ENCODE data around the gene NRXN3. TPM values are rescaled to one million over a fixed set of nuclear protein-coding genes. Genes with fewer than 3 reads are reported as not detected.

NRXN3 gene
- total and polyA plus RNA-seq, 2 of the 13 experiments (the other 11 are each of a cell fraction or from before 2014, with no cell fraction given): 0.03 TPM; not detected in 1

DNA sequence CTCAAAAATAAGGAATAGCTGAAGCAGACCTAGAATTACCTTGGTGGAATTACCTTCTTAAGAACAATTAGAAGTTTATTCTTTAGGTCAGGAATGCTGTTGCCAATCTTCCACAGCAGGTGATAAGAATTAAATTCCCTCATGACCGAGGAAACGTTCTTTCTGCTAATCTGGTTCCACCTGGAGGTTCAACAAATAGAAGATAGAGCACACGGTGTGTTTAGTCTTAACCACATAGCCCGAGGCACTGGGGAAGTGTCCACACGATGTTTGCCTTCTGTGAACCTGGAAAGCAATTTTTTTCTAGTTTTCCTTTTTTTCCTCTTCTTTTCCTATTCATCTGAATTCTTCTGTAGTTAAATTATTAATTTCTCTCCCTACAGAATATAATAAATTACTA lies 906.9 kb downstream of the NRXN3 start (continued):
- TF ChIP-seq, protein P1, sequence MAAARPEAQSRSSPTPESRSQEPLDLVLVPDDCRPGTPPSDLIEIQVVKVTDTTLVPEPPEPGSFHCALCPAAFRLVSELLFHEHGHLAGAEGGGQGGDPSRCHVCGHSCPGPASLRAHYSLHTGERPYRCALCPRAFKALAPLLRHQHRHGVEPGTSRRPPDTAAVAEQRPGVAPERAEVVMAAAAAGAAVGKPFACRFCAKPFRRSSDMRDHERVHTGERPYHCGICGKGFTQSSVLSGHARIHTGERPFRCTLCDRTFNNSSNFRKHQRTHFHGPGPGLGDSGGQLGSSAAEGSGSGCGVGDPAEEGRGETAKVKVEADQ (CRISPR knock-in tag; IDR thresholded peaks at IDR 0.05; ENCODE audit: borderline replicate concordance): no peak
- TF ChIP-seq, protein P2, sequence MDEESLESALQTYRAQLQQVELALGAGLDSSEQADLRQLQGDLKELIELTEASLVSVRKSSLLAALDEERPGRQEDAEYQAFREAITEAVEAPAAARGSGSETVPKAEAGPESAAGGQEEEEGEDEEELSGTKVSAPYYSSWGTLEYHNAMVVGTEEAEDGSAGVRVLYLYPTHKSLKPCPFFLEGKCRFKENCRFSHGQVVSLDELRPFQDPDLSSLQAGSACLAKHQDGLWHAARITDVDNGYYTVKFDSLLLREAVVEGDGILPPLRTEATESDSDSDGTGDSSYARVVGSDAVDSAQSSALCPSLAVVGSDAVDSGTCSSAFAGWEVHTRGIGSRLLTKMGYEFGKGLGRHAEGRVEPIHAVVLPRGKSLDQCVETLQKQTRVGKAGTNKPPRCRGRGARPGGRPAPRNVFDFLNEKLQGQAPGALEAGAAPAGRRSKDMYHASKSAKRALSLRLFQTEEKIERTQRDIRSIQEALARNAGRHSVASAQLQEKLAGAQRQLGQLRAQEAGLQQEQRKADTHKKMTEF (CRISPR knock-in tag; IDR thresholded peaks at IDR 0.05): no peak
- TF ChIP-seq TMF1 (CRISPR knock-in tag; IDR thresholded peaks at IDR 0.05; ENCODE audit: low read depth): no peak
- no peak for TF ChIP-seq ZNF121 (CRISPR knock-in tag; IDR thresholded peaks at IDR 0.05)
- no peak for TF ChIP-seq FOXM1 (CRISPR knock-in tag; IDR thresholded peaks at IDR 0.05)

DNA sequence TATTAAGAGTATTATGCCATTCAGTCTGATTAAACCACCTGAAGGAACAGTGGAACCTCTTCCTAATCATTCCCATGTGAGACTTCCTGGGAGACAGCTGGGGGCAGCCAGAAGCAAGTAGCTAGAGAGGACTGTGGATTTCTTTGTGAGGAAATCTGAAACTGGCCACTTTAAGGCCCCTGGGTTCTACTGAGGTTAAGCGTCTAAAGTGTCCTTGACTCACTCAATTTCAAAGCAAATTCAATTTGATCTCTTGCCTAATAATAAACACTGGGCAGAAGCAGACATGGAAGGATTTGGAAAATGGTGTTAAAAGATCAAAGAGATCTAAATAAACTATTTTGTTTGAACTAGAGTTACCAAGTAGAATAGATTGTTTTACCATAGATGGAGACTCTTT lies 909.9 kb downstream of the NRXN3 start:
- Histone ChIP-seq H3K79me2 (ENCODE audit: insufficient read depth, low read length) (no peaks in the 10 kb centered on the region), H3K4me3 (replicated peaks in 1 of 3; ENCODE audit: insufficient read depth in 1 of 3, low read depth in 2 of 3, low read length in 3 of 3) (no peak overlapping the region), H4K20me1 (ENCODE audit: insufficient read depth, low read length) (no peaks in the 10 kb centered on the region), H3K4me2 (ENCODE audit: low read depth, low read length) (no peak overlapping the region), H3K4me1 (ENCODE audit: insufficient read depth, low read length) (no peaks in the 10 kb centered on the region), H3K9me3 (ENCODE audit: low read length) (peaks cover 52% of the 10 kb centered on the region), H2AFZ (ENCODE audit: low read length) (no peak overlapping the region), H3K36me3 (replicated peaks in 1 of 2; ENCODE audit: control insufficient read depth in 1 of 2, insufficient read depth in 2 of 2, low read length in 2 of 2) (no peaks in the 10 kb centered on the region), H3K27ac (ENCODE audit: extremely low read length, insufficient read depth, low read length) (no peak overlapping the region), H3K27me3 (ENCODE audit: control insufficient read depth in 1 of 2, insufficient read depth in 2 of 2, low read length in 2 of 2) (no peaks in the 10 kb centered on the region; a peak in 1 of 5 replicates), H3K9ac (ENCODE audit: insufficient read depth, low read depth, low read length) (no peak overlapping the region)
- no TSS peak for BruUV-seq (replicated peaks)
- ChIA-PET POLR2A (no interaction called here), CTCF (ENCODE audit: low intra/inter-chr PET ratio, low total read pairs) (no interaction called here)
- intact Hi-C loops (cut with micrococcal nuclease; ENCODE audit: unreplicated experiment) (no loop called here), in situ Hi-C loops (cut with HindIII; ENCODE audit: extremely low pct_ligation_motif_present, low pct_unique_long_range_greater_than_20kb) (no loop called here)
- FAIRE-seq: no peak
- 5% methylated on average over 1 of the region's 1 CpG for WGBS (ENCODE audit: low lambda C conversion rate)
- ATAC-seq: no peak
- no peak for DNase-seq (ENCODE audit: low spot score)
- no peak for TF ChIP-seq LCORL (IDR thresholded peaks at IDR 0.05)
- no peak for TF ChIP-seq LCORL (CRISPR knock-in tag; IDR thresholded peaks at IDR 0.05)
- TF ChIP-seq, protein P3, sequence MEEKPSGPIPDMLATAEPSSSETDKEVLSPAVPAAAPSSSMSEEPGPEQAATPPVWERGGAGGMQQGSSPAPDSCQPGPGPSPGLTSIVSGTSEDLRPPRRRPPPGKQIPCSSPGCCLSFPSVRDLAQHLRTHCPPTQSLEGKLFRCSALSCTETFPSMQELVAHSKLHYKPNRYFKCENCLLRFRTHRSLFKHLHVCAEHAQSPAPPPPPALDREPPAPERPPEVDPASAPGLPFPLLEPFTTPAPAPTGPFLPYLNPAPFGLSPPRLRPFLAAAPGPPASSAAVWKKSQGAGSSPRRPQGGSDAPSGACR (CRISPR knock-in tag; IDR thresholded peaks at IDR 0.05): no peak
- TF ChIP-seq ZNF326 (CRISPR knock-in tag; IDR thresholded peaks at IDR 0.05; ENCODE audit: borderline replicate concordance): no peak
- no peak for TF ChIP-seq KLF9 (CRISPR knock-in tag; IDR thresholded peaks at IDR 0.05; ENCODE audit: low read depth)
- no peak for TF ChIP-seq PRMT3 (CRISPR knock-in tag; IDR thresholded peaks at IDR 0.05; ENCODE audit: borderline replicate concordance, low read depth)
- TF ChIP-seq ZNF431 (CRISPR knock-in tag; IDR thresholded peaks at IDR 0.05; ENCODE audit: borderline replicate concordance, low read depth): no peak
- TF ChIP-seq, protein P4, sequence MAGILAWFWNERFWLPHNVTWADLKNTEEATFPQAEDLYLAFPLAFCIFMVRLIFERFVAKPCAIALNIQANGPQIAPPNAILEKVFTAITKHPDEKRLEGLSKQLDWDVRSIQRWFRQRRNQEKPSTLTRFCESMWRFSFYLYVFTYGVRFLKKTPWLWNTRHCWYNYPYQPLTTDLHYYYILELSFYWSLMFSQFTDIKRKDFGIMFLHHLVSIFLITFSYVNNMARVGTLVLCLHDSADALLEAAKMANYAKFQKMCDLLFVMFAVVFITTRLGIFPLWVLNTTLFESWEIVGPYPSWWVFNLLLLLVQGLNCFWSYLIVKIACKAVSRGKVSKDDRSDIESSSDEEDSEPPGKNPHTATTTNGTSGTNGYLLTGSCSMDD (CRISPR knock-in tag; IDR thresholded peaks at IDR 0.05): no peak
- no peak for TF ChIP-seq ZNF773 (CRISPR knock-in tag; IDR thresholded peaks at IDR 0.05; ENCODE audit: borderline replicate concordance)
- TF ChIP-seq, protein P5, sequence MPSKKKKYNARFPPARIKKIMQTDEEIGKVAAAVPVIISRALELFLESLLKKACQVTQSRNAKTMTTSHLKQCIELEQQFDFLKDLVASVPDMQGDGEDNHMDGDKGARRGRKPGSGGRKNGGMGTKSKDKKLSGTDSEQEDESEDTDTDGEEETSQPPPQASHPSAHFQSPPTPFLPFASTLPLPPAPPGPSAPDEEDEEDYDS (CRISPR knock-in tag; IDR thresholded peaks at IDR 0.05): no peak
- TF ChIP-seq, protein P6, sequence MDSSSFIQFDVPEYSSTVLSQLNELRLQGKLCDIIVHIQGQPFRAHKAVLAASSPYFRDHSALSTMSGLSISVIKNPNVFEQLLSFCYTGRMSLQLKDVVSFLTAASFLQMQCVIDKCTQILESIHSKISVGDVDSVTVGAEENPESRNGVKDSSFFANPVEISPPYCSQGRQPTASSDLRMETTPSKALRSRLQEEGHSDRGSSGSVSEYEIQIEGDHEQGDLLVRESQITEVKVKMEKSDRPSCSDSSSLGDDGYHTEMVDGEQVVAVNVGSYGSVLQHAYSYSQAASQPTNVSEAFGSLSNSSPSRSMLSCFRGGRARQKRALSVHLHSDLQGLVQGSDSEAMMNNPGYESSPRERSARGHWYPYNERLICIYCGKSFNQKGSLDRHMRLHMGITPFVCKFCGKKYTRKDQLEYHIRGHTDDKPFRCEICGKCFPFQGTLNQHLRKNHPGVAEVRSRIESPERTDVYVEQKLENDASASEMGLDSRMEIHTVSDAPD (CRISPR knock-in tag; IDR thresholded peaks at IDR 0.05): no peak
- no peak for TF ChIP-seq THAP11 (CRISPR knock-in tag; IDR thresholded peaks at IDR 0.05)
- no peak for TF ChIP-seq NR2C2 (CRISPR knock-in tag; IDR thresholded peaks at IDR 0.05; ENCODE audit: borderline replicate concordance)
- no peak for TF ChIP-seq ZNF605 (CRISPR knock-in tag; IDR thresholded peaks at IDR 0.05)

Measured in HepG2 (cell line).